H1 (cell line): Measurements from ENCODE around the gene NUDT2. TPM values are rescaled to one million over a fixed set of nuclear protein-coding genes. Genes with fewer than 3 reads are reported as not detected.

Experiments used
- CTCF ChIA-PET: fragments of 300-600 bp; sonication (Branson Sonifier 250); formaldehyde crosslinking; loops from one replicate; lab custom pipeline; 2021; ENCODE audit not compliant: partially characterized antibody; lab: Charles Lee
- POLR2A ChIA-PET: fragments of 300-600 bp; sonication (Branson Sonifier 250); formaldehyde crosslinking; loops from one replicate; lab custom pipeline; 2021; ENCODE audit warnings: inconsistent platforms; ENCODE audit not compliant: partially characterized antibody; lab: Charles Lee
- DNase-seq, 2 experiments: peaks; one replicate each; pipeline versions ENCODE4 v3.0.0 to v3.0.0-alpha.2; 2010 to 2022; ENCODE audit warnings: low spot score in 2 of 2, low read depth in 1 of 2, mixed read lengths in 1 of 2
- FAIRE-seq: peaks from 2 replicates; lab custom pipeline; 2011; peaks lifted over from hg19 to GRCh38; lab: Jason Lieb, UNC
- H2AFZ ChIP-seq: 2 replicates; pipeline ENCODE4 v1.8.1; 2012; ENCODE audit warnings: low read length, inconsistent platforms
- H2AK5ac ChIP-seq: 2 replicates; pipeline ENCODE4 v1.6.1; 2013; ENCODE audit warnings: low read depth, low read length
- H2BK120ac ChIP-seq: replicated peaks from 2 replicates; pipeline ENCODE3; 2013; ENCODE audit warnings: low read depth, low read length, inconsistent platforms
- H2BK12ac ChIP-seq: 2 replicates; pipeline ENCODE4 v1.6.1; 2013; ENCODE audit warnings: low read depth, low read length
- H2BK15ac ChIP-seq: 2 replicates; pipeline ENCODE4 v1.6.1; 2013; ENCODE audit warnings: low read length
- H2BK20ac ChIP-seq: 2 replicates; pipeline ENCODE4 v1.6.1; 2013; ENCODE audit warnings: low read length
- H2BK5ac ChIP-seq: 2 replicates; pipeline ENCODE4 v1.6.1; 2013; ENCODE audit warnings: low read depth, low read length
- H3K14ac ChIP-seq: 2 replicates; pipeline ENCODE4 v1.6.1; 2013; ENCODE audit warnings: inconsistent platforms; ENCODE audit not compliant: insufficient read length
- H3K18ac ChIP-seq: 2 replicates; pipeline ENCODE4 v1.6.1; 2013; ENCODE audit warnings: low read length; ENCODE audit errors: extremely low read depth
- H3K23ac ChIP-seq: 2 replicates; pipeline ENCODE4 v1.6.1; 2013; ENCODE audit warnings: inconsistent platforms; ENCODE audit not compliant: insufficient read length
- H3K23me2 ChIP-seq: 2 replicates; pipeline ENCODE4 v1.6.1; 2013; ENCODE audit warnings: low read depth, low read length
- H3K27ac ChIP-seq: 2 replicates; pipeline ENCODE4 v1.6.1; 2011; ENCODE audit warnings: low read depth, low read length, inconsistent platforms
- H3K27me3 ChIP-seq, 4 experiments: replicated peaks in 1 of 4; 1 replicate in 1 of 4; 2 replicates in 3 of 4; pipeline versions ENCODE4 v1.6.1 to v1.8.1; 2011 to 2013; ENCODE audit warnings: low read length in 3 of 4, mild to moderate bottlenecking in 3 of 4, inconsistent platforms in 2 of 4, mixed read lengths in 2 of 4, moderate library complexity in 1 of 4; ENCODE audit not compliant: control insufficient read depth in 3 of 4, insufficient read depth in 3 of 4; ENCODE audit errors: extremely low read depth in 1 of 4
- H3K36me3 ChIP-seq, 4 experiments: 2 replicates each; pipeline versions ENCODE4 v1.6.1 to v1.8.1; 2011 to 2013; ENCODE audit warnings: mild to moderate bottlenecking in 4 of 4, low read length in 3 of 4, moderate library complexity in 2 of 4, control low read depth in 1 of 4, inconsistent platforms in 1 of 4; ENCODE audit not compliant: insufficient read depth in 4 of 4, control insufficient read depth in 2 of 4
- H3K4ac ChIP-seq: replicated peaks from 2 replicates; pipeline ENCODE3; 2013; ENCODE audit warnings: low read length, low read depth, mixed read lengths, inconsistent platforms; ENCODE audit not compliant: insufficient read length
- H3K4me1 ChIP-seq, 4 experiments: replicated peaks in 1 of 4; 1 replicate in 1 of 4; 2 replicates in 3 of 4; pipeline versions ENCODE4 v1.6.1 to v1.8.1; 2011 to 2013; ENCODE audit warnings: low read length in 3 of 4, inconsistent platforms in 2 of 4, mixed read lengths in 1 of 4; ENCODE audit not compliant: insufficient read depth in 4 of 4, control insufficient read depth in 3 of 4
- H3K4me2 ChIP-seq, 2 experiments: 2 replicates each; pipeline versions ENCODE4 v1.6.1 to v1.8.1; 2011 to 2013; ENCODE audit warnings: low read depth in 2 of 2, low read length in 2 of 2, control low read depth in 1 of 2, inconsistent platforms in 1 of 2, mild to moderate bottlenecking in 1 of 2; ENCODE audit not compliant: insufficient read depth in 1 of 2
- H3K4me3 ChIP-seq, 4 experiments: fragments of 200-600, 300-600 bp in 1 of 4; sonication (generic), shearing (Covaris generic), sonication (Bioruptor Twin) in 1 of 4; 2 replicates each; pipeline versions ENCODE4 v1.5.1 to v1.8.1; 2011 to 2016; ENCODE audit warnings: low read length in 4 of 4, low read depth in 3 of 4, control low read depth in 2 of 4, inconsistent platforms in 2 of 4, mild to moderate bottlenecking in 2 of 4, mixed read lengths in 1 of 4, moderate library complexity in 1 of 4; ENCODE audit not compliant: insufficient read depth in 2 of 4; ENCODE audit errors: extremely low read depth in 1 of 4
- H3K56ac ChIP-seq: replicated peaks from 2 replicates; pipeline ENCODE3; 2013; ENCODE audit warnings: low read depth, mild to moderate bottlenecking, mixed read lengths, low read length, inconsistent platforms; ENCODE audit not compliant: insufficient read length
- H3K79me1 ChIP-seq: 2 replicates; pipeline ENCODE4 v1.6.1; 2013; ENCODE audit warnings: low read depth, low read length, control low read depth
- H3K79me2 ChIP-seq, 2 experiments: 2 replicates each; pipeline versions ENCODE4 v1.6.1 to v1.8.1; 2012 to 2013; ENCODE audit warnings: low read length in 2 of 2, mild to moderate bottlenecking in 2 of 2, inconsistent platforms in 1 of 2; ENCODE audit not compliant: insufficient read depth in 2 of 2, control insufficient read depth in 1 of 2
- H3K9ac ChIP-seq, 4 experiments: replicated peaks in 1 of 4; 1 replicate in 1 of 4; 2 replicates in 3 of 4; pipeline versions ENCODE4 v1.6.1 to v1.8.1; 2011 to 2013; ENCODE audit warnings: low read depth in 3 of 4, low read length in 3 of 4, control low read depth in 2 of 4, mild to moderate bottlenecking in 2 of 4, moderate library complexity in 2 of 4, inconsistent platforms in 1 of 4; ENCODE audit errors: extremely low read depth in 1 of 4
- H3K9me3 ChIP-seq, 2 experiments: 2 replicates each; pipeline versions ENCODE4 v1.6.1 to v1.8.1; 2012 to 2013; ENCODE audit warnings: mild to moderate bottlenecking in 2 of 2, moderate library complexity in 2 of 2, control low read depth in 1 of 2, inconsistent platforms in 1 of 2, low read depth in 1 of 2, low read length in 1 of 2, mixed read lengths in 1 of 2; ENCODE audit not compliant: insufficient read depth in 2 of 2
- H4K20me1 ChIP-seq, 2 experiments: replicated peaks in 1 of 2; 2 replicates each; pipeline versions ENCODE3 to v1.8.1; 2011 to 2013; ENCODE audit warnings: inconsistent platforms in 2 of 2, low read length in 2 of 2, mild to moderate bottlenecking in 1 of 2; ENCODE audit not compliant: insufficient read depth in 2 of 2, control insufficient read depth in 1 of 2
- H4K5ac ChIP-seq: 2 replicates; pipeline ENCODE4 v1.6.1; 2013; ENCODE audit warnings: low read length, low read depth, mixed read lengths, inconsistent platforms; ENCODE audit not compliant: insufficient read length
- H4K8ac ChIP-seq: 2 replicates; pipeline ENCODE4 v1.8.0; 2013; ENCODE audit warnings: mild to moderate bottlenecking, moderate library complexity, low read length, inconsistent platforms; ENCODE audit not compliant: insufficient read depth; ENCODE audit errors: extremely low read depth
- H4K91ac ChIP-seq: replicated peaks from 2 replicates; pipeline ENCODE3; 2013; ENCODE audit warnings: low read length, mixed read lengths, inconsistent platforms; ENCODE audit not compliant: insufficient read length
- ASH2L ChIP-seq: fragments of 200-600, 300-600 bp; sonication (generic); IDR thresholded peaks from one replicate; pipeline ENCODE4 v1.7.1; 2017; ENCODE audit warnings: low read length
- HDAC2 ChIP-seq, 2 experiments: fragments of 300-600 bp in 1 of 2; sonication (generic) in 1 of 2; IDR thresholded peaks; 2 replicates each; pipeline ENCODE4 v1.6.1; 2011 to 2012; ENCODE audit warnings: low read depth in 2 of 2, low read length in 2 of 2, mild to moderate bottlenecking in 2 of 2, moderate library complexity in 2 of 2, borderline replicate concordance in 1 of 2, inconsistent platforms in 1 of 2
- TAF7 ChIP-seq: optimal IDR thresholded peaks from 2 replicates; pipeline ENCODE3; 2011; ENCODE audit warnings: low read depth, mild to moderate bottlenecking, inconsistent platforms, low read length, moderate library complexity, borderline replicate concordance
- TBP ChIP-seq: IDR thresholded peaks from 2 replicates; pipeline ENCODE4 v1.6.1; 2011; ENCODE audit warnings: low read depth, low read length, improper control_type of control experiment
- WGBS, 2 experiments: shearing (Covaris generic) in 1 of 2; methylation state at CpG; one replicate each; pipeline versions ENCODE4 v1.1.6 to v1.1.7; 2013 to 2015; ENCODE audit warnings: low lambda C conversion rate in 2 of 2, mixed read lengths in 2 of 2, inconsistent platforms in 1 of 2, low coverage in 1 of 2, missing lambda C conversion rate in 1 of 2; ENCODE audit not compliant: insufficient replicate concordance in 2 of 2, insufficient coverage in 1 of 2, insufficient read length in 1 of 2; ENCODE audit errors: extremely low coverage in 1 of 2, missing lambda C conversion rate in 1 of 2; 5-methylcytosine and 5-hydroxymethylcytosine counted together
- polyA plus RNA-seq, 7 experiments: library from polyadenylated mRNA; depleted of rRNA in 3 of 7; stranded (reverse) in 5 of 7; unstranded in 2 of 7; fragments of >200 nt in 5 of 7; fragments of 200-250 nt in 2 of 7; gene quantifications; 1 replicate in 5 of 7; 2 replicates in 1 of 7; 4 replicates in 1 of 7; pipeline versions ENCODE4 v1.2.1 to v1.2.3, GENCODE V29; 2011 to 2013; ENCODE audit warnings: missing spikeins in 2 of 7, mixed read lengths in 2 of 7
- total RNA-seq: library from RNA; stranded (reverse); fragmentation: NEBNext Ultra II Directional; extraction: Animal tissue kit (Norgen Biotek cat#: 25700); gene quantifications from 2 replicates; pipeline ENCODE4 v1.2.1, GENCODE V29; 2021

The NUDT2 gene
- total and polyA plus RNA-seq, 2 of the 8 experiments (the other 6 are each of a cell fraction or from before 2014, with no cell fraction given): 16.7 to 23.7 TPM

GRCh38 chr9:34282096-34282495 lies 47.3 kb upstream of the NUDT2 start:
- no peaks in the 10 kb centered on the region for H3K23me2 ChIP-seq
- no peak overlapping the region for H3K56ac ChIP-seq
- H3K4ac ChIP-seq: no peak overlapping the region
- no peak overlapping the region for H2AK5ac ChIP-seq
- H3K4me2 ChIP-seq: no peak overlapping the region
- no peak overlapping the region for H3K27ac ChIP-seq
- ChIA-PET POLR2A (no interaction called here), CTCF (interaction anchor here (0.9 to 1.2 kb wide), 2 partner anchors 12 to 232 kb away, joined by 3 to 4 read pairs; no protein-coding TSS in a partner anchor)
- H3K36me3 ChIP-seq: no peaks in the 10 kb centered on the region
- no peak overlapping the region for H2BK20ac ChIP-seq
- H2BK15ac ChIP-seq: no peak overlapping the region
- H4K8ac ChIP-seq: no peak overlapping the region
- no peak overlapping the region for H2BK120ac ChIP-seq
- WGBS, 2 experiments: 91% methylated on average over 1 of the region's 1 CpG; no CpG with 5 or more reads in 1 of the 2 experiments
- no peaks in the 10 kb centered on the region for H3K79me2 ChIP-seq
- H3K4me3 ChIP-seq: no peak overlapping the region
- FAIRE-seq (no peak), DNase-seq (no peak)
- H2BK5ac ChIP-seq: no peak overlapping the region
- H3K9ac ChIP-seq: no peak overlapping the region
- no peaks in the 10 kb centered on the region for H3K27me3 ChIP-seq
- no peak overlapping the region for H4K91ac ChIP-seq
- H4K5ac ChIP-seq: no peak overlapping the region
- H3K9me3 ChIP-seq: no peaks in the 10 kb centered on the region
- no peak overlapping the region for H3K14ac ChIP-seq
- no peaks in the 10 kb centered on the region for H3K79me1 ChIP-seq
- no peaks in the 10 kb centered on the region for H4K20me1 ChIP-seq
- H2AFZ ChIP-seq: no peak overlapping the region
- H3K4me1 ChIP-seq: no peaks in the 10 kb centered on the region
- H3K23ac ChIP-seq: no peak overlapping the region
- no peak overlapping the region for H3K18ac ChIP-seq
- no peak overlapping the region for H2BK12ac ChIP-seq
- TF ChIP-seq ASH2L (no peak), TAF7 (no peak), TBP (no peak), HDAC2 (IDR thresholded peaks at IDR 0.05; ENCODE audit: borderline replicate concordance in 1 of 2, low read depth in 2 of 2, low read length in 2 of 2) (no peak)
